Suprapubic skin (tissue), 4 donors: ENCODE measurements around the gene DPY19L3.
"Not testable (repeated sequence)": the region's sequence is repeated elsewhere in the genome, so short reads cannot be mapped to it uniquely, and the experiment has no call there.

Experiments used
- POLR2A ChIP-seq, 2 donors: fragments of 450-650 bp; IDR thresholded peaks; one replicate each; pipeline ENCODE4 v1.6.1; 2017; ENCODE audit warnings: antibody characterized with exemption in 2 of 2, mild to moderate bottlenecking in 2 of 2, moderate library complexity in 2 of 2
- POLR2AphosphoS5 ChIP-seq, 3 donors: sonication (generic); formaldehyde crosslinking; IDR thresholded peaks; one replicate each; pipeline ENCODE4 v1.6.1; 2017; ENCODE audit warnings: antibody characterized with exemption in 3 of 3
- TF ChIP-seq, protein P1 (sequence below), 2 donors: fragments of 200-600 bp in 1 of 2; fragments of 450-650 bp in 1 of 2; sonication (generic) in 1 of 2; IDR thresholded peaks; one replicate each; pipeline ENCODE4 v1.5.1; 2016 to 2019; ENCODE audit warnings: antibody characterized with exemption in 2 of 2, mild to moderate bottlenecking in 1 of 2, moderate library complexity in 1 of 2

DNA sequence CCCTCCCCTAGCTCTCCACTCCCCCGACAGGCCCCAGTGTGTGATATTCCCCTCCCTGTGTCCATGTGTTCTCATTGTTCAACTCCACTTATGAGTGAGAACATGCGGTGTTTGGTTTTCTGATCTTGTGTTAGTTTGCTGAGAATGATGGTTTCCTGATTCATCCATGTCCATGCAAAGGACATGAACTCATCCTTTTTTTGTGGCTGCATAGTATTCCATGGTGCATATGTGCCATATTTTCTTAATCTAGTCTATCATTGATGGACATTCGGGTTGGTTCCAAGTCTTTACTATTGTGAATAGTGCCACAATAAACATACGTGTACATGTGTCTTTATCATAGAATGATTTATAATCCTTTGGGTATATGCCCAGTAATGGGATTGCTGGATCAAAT is 106.9 kb downstream of the DPY19L3 start:
- not testable (repeated sequence) for TF ChIP-seq POLR2A, POLR2AphosphoS5 (IDR thresholded peaks at IDR 0.05)
- TF ChIP-seq, protein P1, sequence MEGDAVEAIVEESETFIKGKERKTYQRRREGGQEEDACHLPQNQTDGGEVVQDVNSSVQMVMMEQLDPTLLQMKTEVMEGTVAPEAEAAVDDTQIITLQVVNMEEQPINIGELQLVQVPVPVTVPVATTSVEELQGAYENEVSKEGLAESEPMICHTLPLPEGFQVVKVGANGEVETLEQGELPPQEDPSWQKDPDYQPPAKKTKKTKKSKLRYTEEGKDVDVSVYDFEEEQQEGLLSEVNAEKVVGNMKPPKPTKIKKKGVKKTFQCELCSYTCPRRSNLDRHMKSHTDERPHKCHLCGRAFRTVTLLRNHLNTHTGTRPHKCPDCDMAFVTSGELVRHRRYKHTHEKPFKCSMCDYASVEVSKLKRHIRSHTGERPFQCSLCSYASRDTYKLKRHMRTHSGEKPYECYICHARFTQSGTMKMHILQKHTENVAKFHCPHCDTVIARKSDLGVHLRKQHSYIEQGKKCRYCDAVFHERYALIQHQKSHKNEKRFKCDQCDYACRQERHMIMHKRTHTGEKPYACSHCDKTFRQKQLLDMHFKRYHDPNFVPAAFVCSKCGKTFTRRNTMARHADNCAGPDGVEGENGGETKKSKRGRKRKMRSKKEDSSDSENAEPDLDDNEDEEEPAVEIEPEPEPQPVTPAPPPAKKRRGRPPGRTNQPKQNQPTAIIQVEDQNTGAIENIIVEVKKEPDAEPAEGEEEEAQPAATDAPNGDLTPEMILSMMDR (IDR thresholded peaks at IDR 0.05) = not testable (repeated sequence)
